Epithelial cell of proximal tubule (primary cell): ENCODE data around the gene TTC28. TPM values are rescaled to one million over a fixed set of nuclear protein-coding genes. Genes with fewer than 3 reads are reported as not detected.

ENCODE experiments used
- DNase-seq: peaks from one replicate; pipeline ENCODE4 v3.0.0-alpha.2; 2011; ENCODE audit warnings: low read depth
- H3K4me3 ChIP-seq: 2 replicates; pipeline ENCODE4 v1.5.1; 2011; ENCODE audit warnings: low read depth, mild to moderate bottlenecking, low read length
- total RNA-seq: library from RNA; depleted of rRNA; stranded (reverse); fragments of >200 nt; gene quantifications from 2 replicates; pipeline ENCODE4 v1.2.3, GENCODE V29; 2015
- TF ChIP-seq, protein P1 (sequence below): conservative IDR thresholded peaks from 2 replicates; pipeline ENCODE4 v1.5.1; 2012; ENCODE audit warnings: low read depth, mild to moderate bottlenecking, low read length

The TTC28 gene
- total RNA-seq, 1 donor from 2014 or later, result 3.7 TPM

DNA sequence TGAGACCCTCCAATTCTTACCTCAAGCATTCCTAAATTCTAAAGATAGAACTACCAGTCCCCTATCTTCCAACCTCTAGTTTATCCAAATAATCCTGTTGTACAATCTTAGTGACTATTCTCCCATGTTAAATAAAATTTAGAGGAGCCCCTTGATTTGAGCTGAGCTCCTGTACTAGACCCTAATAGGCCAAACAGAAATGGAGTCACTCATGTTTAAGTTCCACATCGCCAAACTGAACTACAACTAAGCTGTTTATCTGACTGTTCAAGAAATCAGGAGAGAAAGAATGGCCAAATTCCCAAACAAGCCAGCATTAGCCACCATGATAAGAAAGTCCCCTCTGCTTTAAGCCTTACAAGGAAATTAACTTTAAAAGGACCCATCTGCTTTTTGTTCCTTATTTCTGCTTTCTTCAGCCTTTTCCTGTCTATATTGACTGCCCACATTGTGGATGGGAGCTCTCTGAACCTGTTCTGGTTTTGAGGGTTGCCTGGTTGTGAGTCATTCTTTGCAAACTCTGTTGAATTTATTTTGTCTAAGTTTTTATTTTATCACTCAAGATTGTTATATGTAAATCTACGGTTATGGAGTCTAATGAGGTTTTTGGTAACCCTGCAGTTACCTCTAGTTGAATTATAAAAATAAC, 90.4 kb downstream of the TTC28 start:
- H3K4me3 ChIP-seq, result no peak overlapping the region
- DNase-seq, result no peak
- TF ChIP-seq, protein P1, sequence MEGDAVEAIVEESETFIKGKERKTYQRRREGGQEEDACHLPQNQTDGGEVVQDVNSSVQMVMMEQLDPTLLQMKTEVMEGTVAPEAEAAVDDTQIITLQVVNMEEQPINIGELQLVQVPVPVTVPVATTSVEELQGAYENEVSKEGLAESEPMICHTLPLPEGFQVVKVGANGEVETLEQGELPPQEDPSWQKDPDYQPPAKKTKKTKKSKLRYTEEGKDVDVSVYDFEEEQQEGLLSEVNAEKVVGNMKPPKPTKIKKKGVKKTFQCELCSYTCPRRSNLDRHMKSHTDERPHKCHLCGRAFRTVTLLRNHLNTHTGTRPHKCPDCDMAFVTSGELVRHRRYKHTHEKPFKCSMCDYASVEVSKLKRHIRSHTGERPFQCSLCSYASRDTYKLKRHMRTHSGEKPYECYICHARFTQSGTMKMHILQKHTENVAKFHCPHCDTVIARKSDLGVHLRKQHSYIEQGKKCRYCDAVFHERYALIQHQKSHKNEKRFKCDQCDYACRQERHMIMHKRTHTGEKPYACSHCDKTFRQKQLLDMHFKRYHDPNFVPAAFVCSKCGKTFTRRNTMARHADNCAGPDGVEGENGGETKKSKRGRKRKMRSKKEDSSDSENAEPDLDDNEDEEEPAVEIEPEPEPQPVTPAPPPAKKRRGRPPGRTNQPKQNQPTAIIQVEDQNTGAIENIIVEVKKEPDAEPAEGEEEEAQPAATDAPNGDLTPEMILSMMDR, result no peak

- no peak overlapping the region for H3K4me3 ChIP-seq
- TF ChIP-seq, protein P1, result no peak
- no peak for DNase-seq
Measured at GRCh38 chr22:28585324-28585723, 94.3 kb downstream of the TTC28 start.

DNA sequence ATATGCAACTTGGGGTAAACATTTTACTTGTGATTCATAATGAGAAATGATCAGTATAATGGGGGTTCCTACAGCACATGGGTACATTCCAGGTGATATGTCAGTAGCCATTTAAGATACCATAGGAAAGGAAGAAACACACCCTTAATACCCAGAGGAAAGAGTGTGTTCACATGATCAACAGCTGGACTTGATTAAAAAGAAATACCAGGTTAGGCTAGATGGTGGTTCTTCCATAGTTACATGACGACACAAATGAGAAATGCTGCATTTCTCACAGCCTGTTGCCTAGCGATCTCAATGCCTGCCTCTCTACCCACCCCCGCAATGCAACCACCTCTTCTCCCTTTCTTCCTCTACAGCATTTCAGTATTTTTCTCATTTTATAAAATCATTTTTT, 96.8 kb downstream of the TTC28 start:
- DNase-seq, result no peak
- no peak overlapping the region for H3K4me3 ChIP-seq
- TF ChIP-seq, protein P1, result no peak

DNA sequence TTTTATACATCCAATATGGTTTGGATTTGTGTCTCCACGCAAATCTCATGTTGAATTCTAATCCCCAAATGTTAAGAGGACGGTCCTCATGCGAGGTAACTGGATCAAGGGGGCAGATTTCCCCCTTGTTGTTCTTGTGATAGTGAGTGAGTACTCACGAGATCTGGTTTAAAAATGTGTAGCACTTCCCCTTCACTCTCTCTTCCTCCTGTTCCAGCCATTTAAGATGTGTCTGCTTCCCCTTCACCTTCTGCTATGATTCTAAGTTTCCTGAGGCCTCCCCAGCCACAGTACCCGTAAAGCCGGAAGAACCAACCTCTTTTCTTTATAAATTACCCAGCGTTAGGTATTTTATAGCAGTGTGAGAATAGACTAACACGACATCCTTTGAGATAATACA, 98.6 kb downstream of the TTC28 start:
- H3K4me3 ChIP-seq, result no peak overlapping the region
- TF ChIP-seq, protein P1, result no peak
- no peak for DNase-seq

DNA sequence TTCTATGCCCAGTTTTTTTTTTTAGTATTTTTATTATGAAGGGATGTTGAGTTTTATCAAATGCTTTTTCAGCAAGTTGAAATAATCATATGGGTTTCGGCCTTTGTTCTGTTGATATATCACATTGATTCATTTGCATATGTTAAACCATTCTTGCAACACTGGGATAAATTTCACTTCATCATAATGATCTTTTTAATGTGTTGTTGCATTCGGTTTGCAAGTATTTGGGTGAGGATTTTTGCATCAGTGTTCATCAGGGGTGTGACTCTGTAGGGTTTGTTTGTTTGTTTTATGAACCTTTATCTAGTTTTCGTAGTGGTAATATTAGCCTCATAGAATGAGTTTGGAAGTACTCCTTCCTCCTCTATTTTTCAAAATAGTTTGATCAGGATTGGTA, 103.5 kb downstream of the TTC28 start:
- TF ChIP-seq, protein P1, result no peak
- no peak for DNase-seq
- H3K4me3 ChIP-seq, result no peak overlapping the region

- TF ChIP-seq, protein P1, result no peak
- no peak overlapping the region for H3K4me3 ChIP-seq
- no peak for DNase-seq
Measured at GRCh38 chr22:28574159-28574788, 105.4 kb downstream of the TTC28 start.
